ENCODE data around the gene ALG3.

Gene ALG3

DNA sequence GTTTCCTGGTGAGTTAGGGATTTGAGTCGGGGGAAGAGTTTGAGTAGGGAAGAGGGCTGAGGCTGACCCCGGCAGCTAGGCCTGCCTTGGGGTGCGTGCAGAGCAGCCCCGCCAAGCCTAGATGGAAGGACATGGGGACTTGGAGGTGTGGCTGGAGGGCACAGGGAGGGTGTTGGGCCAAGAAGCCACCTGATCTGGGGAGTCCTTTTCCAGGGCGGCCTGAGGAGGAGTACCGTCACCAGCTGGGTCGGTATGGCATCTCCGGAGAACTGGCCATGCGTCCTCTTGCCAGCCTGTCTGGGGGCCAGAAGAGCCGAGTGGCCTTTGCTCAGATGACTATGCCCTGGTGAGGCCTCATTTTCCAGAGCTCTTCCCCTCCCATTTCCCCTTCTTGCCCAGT, 55.9 kb downstream of the ALG3 start:
- no peak for TF ChIP-seq FOXP2 (optimal IDR thresholded peaks at IDR 0.05; ENCODE audit: borderline replicate concordance, extremely low read depth, extremely low read length, insufficient read depth)
- no peak for TF ChIP-seq TAF1 (IDR thresholded peaks at IDR 0.05; ENCODE audit: borderline replicate concordance, insufficient read depth, low read length)
- TF ChIP-seq, protein P1, sequence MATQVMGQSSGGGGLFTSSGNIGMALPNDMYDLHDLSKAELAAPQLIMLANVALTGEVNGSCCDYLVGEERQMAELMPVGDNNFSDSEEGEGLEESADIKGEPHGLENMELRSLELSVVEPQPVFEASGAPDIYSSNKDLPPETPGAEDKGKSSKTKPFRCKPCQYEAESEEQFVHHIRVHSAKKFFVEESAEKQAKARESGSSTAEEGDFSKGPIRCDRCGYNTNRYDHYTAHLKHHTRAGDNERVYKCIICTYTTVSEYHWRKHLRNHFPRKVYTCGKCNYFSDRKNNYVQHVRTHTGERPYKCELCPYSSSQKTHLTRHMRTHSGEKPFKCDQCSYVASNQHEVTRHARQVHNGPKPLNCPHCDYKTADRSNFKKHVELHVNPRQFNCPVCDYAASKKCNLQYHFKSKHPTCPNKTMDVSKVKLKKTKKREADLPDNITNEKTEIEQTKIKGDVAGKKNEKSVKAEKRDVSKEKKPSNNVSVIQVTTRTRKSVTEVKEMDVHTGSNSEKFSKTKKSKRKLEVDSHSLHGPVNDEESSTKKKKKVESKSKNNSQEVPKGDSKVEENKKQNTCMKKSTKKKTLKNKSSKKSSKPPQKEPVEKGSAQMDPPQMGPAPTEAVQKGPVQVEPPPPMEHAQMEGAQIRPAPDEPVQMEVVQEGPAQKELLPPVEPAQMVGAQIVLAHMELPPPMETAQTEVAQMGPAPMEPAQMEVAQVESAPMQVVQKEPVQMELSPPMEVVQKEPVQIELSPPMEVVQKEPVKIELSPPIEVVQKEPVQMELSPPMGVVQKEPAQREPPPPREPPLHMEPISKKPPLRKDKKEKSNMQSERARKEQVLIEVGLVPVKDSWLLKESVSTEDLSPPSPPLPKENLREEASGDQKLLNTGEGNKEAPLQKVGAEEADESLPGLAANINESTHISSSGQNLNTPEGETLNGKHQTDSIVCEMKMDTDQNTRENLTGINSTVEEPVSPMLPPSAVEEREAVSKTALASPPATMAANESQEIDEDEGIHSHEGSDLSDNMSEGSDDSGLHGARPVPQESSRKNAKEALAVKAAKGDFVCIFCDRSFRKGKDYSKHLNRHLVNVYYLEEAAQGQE (IDR thresholded peaks at IDR 0.05; ENCODE audit: insufficient read depth in 1 of 2, low read depth in 2 of 2, low read length in 2 of 2) = no peak
- no peak for TF ChIP-seq POLR2AphosphoS5 (IDR thresholded peaks at IDR 0.05; ENCODE audit: low read depth, low read length)
- no peak for TF ChIP-seq SIN3A (IDR thresholded peaks at IDR 0.05; ENCODE audit: borderline replicate concordance, insufficient read depth, low read length)

Data from PFSK-1 (cell line).